PC-3 (cell line): Measurements from ENCODE around the gene ERMAP.

Source experiments
- CTCF ChIP-seq: fragments of 300-600 bp; sonication (generic); conservative IDR thresholded peaks from 2 replicates; pipeline ENCODE4 v1.5.1; 2017; ENCODE audit warnings: antibody characterized with exemption, low read depth, mild to moderate bottlenecking, low read length
- EZH2 ChIP-seq: fragments of 300-600 bp; sonication (generic); IDR thresholded peaks from one replicate; pipeline ENCODE4 v1.6.1; 2017; ENCODE audit warnings: antibody characterized with exemption, mild to moderate bottlenecking, low read length; ENCODE audit not compliant: unreplicated experiment

GRCh38 chr1:42845866-42846256 is 28.9 kb downstream of the ERMAP start:
- TF ChIP-seq CTCF (no peak), EZH2 (no peak)
